ENCODE data around the gene TUBGCP2. TPM values are rescaled to one million over a fixed set of nuclear protein-coding genes. Genes with fewer than 3 reads are reported as not detected.

The TUBGCP2 gene
- total and polyA plus RNA-seq, 2 of the 13 experiments (the other 11 are each of a cell fraction or from before 2014, with no cell fraction given) = 21.3 to 34.5 TPM

DNA sequence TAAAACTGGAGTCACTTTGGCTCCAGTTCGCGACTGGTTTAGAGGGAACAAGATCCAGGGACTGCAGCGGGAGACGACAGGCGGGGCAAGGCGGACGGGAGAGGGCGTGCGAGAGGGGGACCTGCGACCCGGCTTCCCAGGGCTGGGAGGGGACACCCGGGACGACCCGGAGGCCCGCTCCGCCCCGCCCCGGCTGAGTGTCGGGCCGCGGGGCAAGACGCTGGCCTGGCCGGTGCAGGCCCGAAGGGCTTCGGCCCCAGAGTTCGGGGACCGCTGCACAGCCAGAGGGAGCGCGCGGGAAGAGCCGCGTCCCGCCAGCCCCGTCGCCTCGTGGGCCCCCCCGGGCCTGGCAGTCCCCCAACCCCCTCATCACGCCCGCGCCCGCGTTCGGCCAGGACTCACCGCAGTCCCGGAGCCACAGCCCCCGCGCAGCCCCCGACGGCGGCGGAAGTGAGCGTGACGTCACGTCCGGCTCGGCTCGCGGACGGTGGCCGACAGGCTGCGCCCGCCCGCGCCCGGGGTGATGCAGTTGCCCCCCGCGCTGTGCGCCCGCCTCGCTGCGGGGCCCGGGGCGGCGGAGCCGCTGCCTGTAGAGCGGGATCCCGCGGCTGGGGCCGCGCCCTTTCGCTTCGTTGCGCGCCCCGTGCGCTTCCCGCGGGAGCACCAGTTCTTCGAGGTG lies at the start of gene TUBGCP2, which contains the start of gene ZNF511 (continued):
- TF ChIP-seq ZNF784 (CRISPR knock-in tag; IDR thresholded peaks at IDR 0.05; ENCODE audit: borderline replicate concordance) = peak; percentile 74; the same call in 1 of the 2 replicates
- 0 out of 2 replicates have a peak, but pooled peaks have one; percentile 48 for TF ChIP-seq PHF20 (CRISPR knock-in tag; IDR thresholded peaks at IDR 0.05)
- TF ChIP-seq HINFP (CRISPR knock-in tag; IDR thresholded peaks at IDR 0.05; ENCODE audit: low read depth) = no peak
- TF ChIP-seq KAT8 (CRISPR knock-in tag; IDR thresholded peaks at IDR 0.05) = no peak
- no peak for TF ChIP-seq TMF1 (CRISPR knock-in tag; IDR thresholded peaks at IDR 0.05; ENCODE audit: low read depth)
- TF ChIP-seq ZNF644 (CRISPR knock-in tag; IDR thresholded peaks at IDR 0.05; ENCODE audit: low read depth) = no peak
- no peak; the same call in 1 of the 2 replicates for TF ChIP-seq HES4 (CRISPR knock-in tag; IDR thresholded peaks at IDR 0.05; ENCODE audit: borderline replicate concordance)
- no peak for TF ChIP-seq MEIS1 (CRISPR knock-in tag; IDR thresholded peaks at IDR 0.05; ENCODE audit: borderline replicate concordance)
- TF ChIP-seq ZNF788 (CRISPR knock-in tag; IDR thresholded peaks at IDR 0.05; ENCODE audit: borderline replicate concordance) = 0 out of 2 replicates have a peak, but pooled peaks have one; percentile 47
- TF ChIP-seq GZF1 (CRISPR knock-in tag; IDR thresholded peaks at IDR 0.05) = no peak
- TF ChIP-seq CREM (IDR thresholded peaks at IDR 0.05) = no peak
- TF ChIP-seq CREM (CRISPR knock-in tag; IDR thresholded peaks at IDR 0.05) = no peak
- 0 out of 2 replicates have a peak, but pooled peaks have one; percentile 42 for TF ChIP-seq FUBP1 (CRISPR knock-in tag; IDR thresholded peaks at IDR 0.05; ENCODE audit: borderline replicate concordance)
- TF ChIP-seq ZNF558 (CRISPR knock-in tag; IDR thresholded peaks at IDR 0.05; ENCODE audit: borderline replicate concordance) = no peak
- TF ChIP-seq, protein P1, sequence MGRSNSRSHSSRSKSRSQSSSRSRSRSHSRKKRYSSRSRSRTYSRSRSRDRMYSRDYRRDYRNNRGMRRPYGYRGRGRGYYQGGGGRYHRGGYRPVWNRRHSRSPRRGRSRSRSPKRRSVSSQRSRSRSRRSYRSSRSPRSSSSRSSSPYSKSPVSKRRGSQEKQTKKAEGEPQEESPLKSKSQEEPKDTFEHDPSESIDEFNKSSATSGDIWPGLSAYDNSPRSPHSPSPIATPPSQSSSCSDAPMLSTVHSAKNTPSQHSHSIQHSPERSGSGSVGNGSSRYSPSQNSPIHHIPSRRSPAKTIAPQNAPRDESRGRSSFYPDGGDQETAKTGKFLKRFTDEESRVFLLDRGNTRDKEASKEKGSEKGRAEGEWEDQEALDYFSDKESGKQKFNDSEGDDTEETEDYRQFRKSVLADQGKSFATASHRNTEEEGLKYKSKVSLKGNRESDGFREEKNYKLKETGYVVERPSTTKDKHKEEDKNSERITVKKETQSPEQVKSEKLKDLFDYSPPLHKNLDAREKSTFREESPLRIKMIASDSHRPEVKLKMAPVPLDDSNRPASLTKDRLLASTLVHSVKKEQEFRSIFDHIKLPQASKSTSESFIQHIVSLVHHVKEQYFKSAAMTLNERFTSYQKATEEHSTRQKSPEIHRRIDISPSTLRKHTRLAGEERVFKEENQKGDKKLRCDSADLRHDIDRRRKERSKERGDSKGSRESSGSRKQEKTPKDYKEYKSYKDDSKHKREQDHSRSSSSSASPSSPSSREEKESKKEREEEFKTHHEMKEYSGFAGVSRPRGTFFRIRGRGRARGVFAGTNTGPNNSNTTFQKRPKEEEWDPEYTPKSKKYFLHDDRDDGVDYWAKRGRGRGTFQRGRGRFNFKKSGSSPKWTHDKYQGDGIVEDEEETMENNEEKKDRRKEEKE (IDR thresholded peaks at IDR 0.05) = no peak
- no peak for TF ChIP-seq ZNF737 (CRISPR knock-in tag; IDR thresholded peaks at IDR 0.05; ENCODE audit: borderline replicate concordance)
- no peak for TF ChIP-seq ZNF260 (CRISPR knock-in tag; IDR thresholded peaks at IDR 0.05; ENCODE audit: borderline replicate concordance, low read depth)
- TF ChIP-seq RARG (CRISPR knock-in tag; IDR thresholded peaks at IDR 0.05; ENCODE audit: low read depth) = no peak
- no peak for TF ChIP-seq SUZ12 (IDR thresholded peaks at IDR 0.05; ENCODE audit: low read depth, low read length)
- TF ChIP-seq PLRG1 (conservative IDR thresholded peaks at IDR 0.05) = no peak
- TF ChIP-seq ZNF496 (CRISPR knock-in tag; IDR thresholded peaks at IDR 0.05; ENCODE audit: insufficient replicate concordance) = no peak
- TF ChIP-seq SPEN (CRISPR knock-in tag; IDR thresholded peaks at IDR 0.05; ENCODE audit: low read depth) = peak; percentile 78; the same call in 1 of the 2 replicates
- TF ChIP-seq ZNF337 (CRISPR knock-in tag; IDR thresholded peaks at IDR 0.05; ENCODE audit: borderline replicate concordance, low read depth) = no peak
- TF ChIP-seq SP4 (CRISPR knock-in tag; IDR thresholded peaks at IDR 0.05) = peak; percentile 88
